ENCODE data around the gene EPG5.

- no peak for TF ChIP-seq JUNB (IDR thresholded peaks at IDR 0.05)
- TF ChIP-seq ESRRA (IDR thresholded peaks at IDR 0.05; ENCODE audit: borderline replicate concordance, low read length): no peak
- TF ChIP-seq RCOR1 (IDR thresholded peaks at IDR 0.05; ENCODE audit: low read depth, low read length): no peak
- TF ChIP-seq, protein P1, sequence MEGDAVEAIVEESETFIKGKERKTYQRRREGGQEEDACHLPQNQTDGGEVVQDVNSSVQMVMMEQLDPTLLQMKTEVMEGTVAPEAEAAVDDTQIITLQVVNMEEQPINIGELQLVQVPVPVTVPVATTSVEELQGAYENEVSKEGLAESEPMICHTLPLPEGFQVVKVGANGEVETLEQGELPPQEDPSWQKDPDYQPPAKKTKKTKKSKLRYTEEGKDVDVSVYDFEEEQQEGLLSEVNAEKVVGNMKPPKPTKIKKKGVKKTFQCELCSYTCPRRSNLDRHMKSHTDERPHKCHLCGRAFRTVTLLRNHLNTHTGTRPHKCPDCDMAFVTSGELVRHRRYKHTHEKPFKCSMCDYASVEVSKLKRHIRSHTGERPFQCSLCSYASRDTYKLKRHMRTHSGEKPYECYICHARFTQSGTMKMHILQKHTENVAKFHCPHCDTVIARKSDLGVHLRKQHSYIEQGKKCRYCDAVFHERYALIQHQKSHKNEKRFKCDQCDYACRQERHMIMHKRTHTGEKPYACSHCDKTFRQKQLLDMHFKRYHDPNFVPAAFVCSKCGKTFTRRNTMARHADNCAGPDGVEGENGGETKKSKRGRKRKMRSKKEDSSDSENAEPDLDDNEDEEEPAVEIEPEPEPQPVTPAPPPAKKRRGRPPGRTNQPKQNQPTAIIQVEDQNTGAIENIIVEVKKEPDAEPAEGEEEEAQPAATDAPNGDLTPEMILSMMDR (IDR thresholded peaks at IDR 0.05): no peak
- no peak for TF ChIP-seq RARB (CRISPR knock-in tag; IDR thresholded peaks at IDR 0.05)
- no peak for TF ChIP-seq CEBPB (IDR thresholded peaks at IDR 0.05)
Observed at GRCh38 chr18:45900623-45901022, 66.5 kb downstream of the EPG5 start.

All from A549 (cell line).